ENCODE results near the gene TAB2.

- no peak for TF ChIP-seq CTCF (IDR thresholded peaks at IDR 0.05; ENCODE audit: extremely low read depth in 1 of 2, insufficient read depth in 1 of 2, low read depth in 1 of 2, low read length in 2 of 2)
- no peak for TF ChIP-seq MAX (IDR thresholded peaks at IDR 0.05; ENCODE audit: insufficient read depth, insufficient read length)
- TF ChIP-seq POLR2AphosphoS5 (IDR thresholded peaks at IDR 0.05; ENCODE audit: insufficient read depth, low read depth, low read length), result no peak
Measured at GRCh38 chr6:149273318-149273717, 44.2 kb upstream of the TAB2 start.

All from endothelial cell of umbilical vein (primary cell).